ENCODE measurements around the gene UNC80. TPM values are rescaled to one million over a fixed set of nuclear protein-coding genes. Genes with fewer than 3 reads are reported as not detected.

The UNC80 gene
- total and polyA plus RNA-seq, 2 of the 13 experiments (the other 11 are each of a cell fraction or from before 2014, with no cell fraction given), result not detected

- TF ChIP-seq MLXIP (CRISPR knock-in tag; IDR thresholded peaks at IDR 0.05; ENCODE audit: borderline replicate concordance), result peak; percentile 90; the same call in 1 of the 2 replicates
- TF ChIP-seq ZBTB4 (CRISPR knock-in tag; IDR thresholded peaks at IDR 0.05; ENCODE audit: borderline replicate concordance), result peak; percentile 54; the same call in 1 of the 2 replicates
- peak; percentile 81; the same call in 1 of the 2 replicates for TF ChIP-seq ZFP82 (CRISPR knock-in tag; IDR thresholded peaks at IDR 0.05; ENCODE audit: borderline replicate concordance)
- TF ChIP-seq CHD2 (IDR thresholded peaks at IDR 0.05; ENCODE audit: low read depth, low read length), result no peak
- TF ChIP-seq KLF6 (CRISPR knock-in tag; IDR thresholded peaks at IDR 0.05), result peak; percentile 99
Measured at GRCh38 chr2:209771474-209772289, at the start of gene UNC80 (continued).
